Activated CD8-positive, alpha-beta memory T cell treated with anti-CD3 and anti-CD28 coated beads, Interleukin-2, amount 10 ng/mL, durations not matched to agents 7 days and 5 days (primary cell): ENCODE data around the gene NID1. TPM values are rescaled to one million over a fixed set of nuclear protein-coding genes. Genes with fewer than 3 reads are reported as not detected.

Experiments
- ATAC-seq: fragments of 150-1000 bp; cut with Tn5 transposase; one replicate; pipeline ENCODE4 v1.10.0; 2021; ENCODE audit warnings: moderate library complexity
- CTCF ChIA-PET: fragments of 350-600 bp; sonication (Branson Sonifier 250); formaldehyde crosslinking; loops from one replicate; lab custom pipeline; 2021; ENCODE audit warnings: antibody characterized with exemption; lab: Charles Lee
- DNase-seq: peaks from one replicate; pipeline ENCODE4 v3.0.0-alpha.2; 2020
- H3K27ac Mint-ChIP-seq: one replicate; pipeline ENCODE4 v1.8.0; 2021; ENCODE audit warnings: mild to moderate bottlenecking, mixed read lengths
- H3K27me3 Mint-ChIP-seq: one replicate; pipeline ENCODE4 v1.8.0; 2021; ENCODE audit warnings: mixed read lengths
- H3K36me3 Mint-ChIP-seq: one replicate; pipeline ENCODE4 v1.8.0; 2021; ENCODE audit warnings: mild to moderate bottlenecking, mixed read lengths
- H3K4me1 Mint-ChIP-seq: one replicate; pipeline ENCODE4 v1.8.0; 2021; ENCODE audit warnings: mixed read lengths
- H3K4me3 Mint-ChIP-seq: one replicate; pipeline ENCODE4 v1.8.0; 2021; ENCODE audit warnings: mild to moderate bottlenecking, moderate library complexity, mixed read lengths
- H3K9me3 Mint-ChIP-seq: one replicate; pipeline ENCODE4 v1.8.0; 2022; ENCODE audit warnings: low read depth, mixed read lengths
- total RNA-seq, 2 experiments: library from RNA; stranded (reverse); gene quantifications; one replicate each; pipeline ENCODE4 v1.2.3, GENCODE V29; 2021

The NID1 gene
- total RNA-seq, 2 experiments from 2014 or later = 0.38 to 0.52 TPM

GRCh38 chr1:236069796-236070195 lies 4.9 kb upstream of the NID1 start:
- DNase-seq (no peak), ATAC-seq (no peak)
- H3K36me3 Mint-ChIP-seq = peaks cover 6% of the 10 kb centered on the region
- no peak overlapping the region for H3K27ac Mint-ChIP-seq
- H3K27me3 Mint-ChIP-seq = peaks cover 31% of the 10 kb centered on the region
- H3K4me3 Mint-ChIP-seq = no peak overlapping the region
- CTCF ChIA-PET = interaction anchor here (0.6 kb wide), 1 partner anchor 477 kb away, joined by 3 read pairs; no protein-coding TSS in a partner anchor
- peaks cover 19% of the 10 kb centered on the region for H3K4me1 Mint-ChIP-seq
- peaks cover 6% of the 10 kb centered on the region for H3K9me3 Mint-ChIP-seq

GRCh38 chr1:236067854-236068454 lies 3.1 kb upstream of the NID1 start:
- ATAC-seq (no peak), DNase-seq (no peak)
- Mint-ChIP-seq H3K27me3 (peaks cover 37% of the 10 kb centered on the region), H3K4me3 (no peak overlapping the region), H3K36me3 (peaks cover 6% of the 10 kb centered on the region), H3K27ac (no peak overlapping the region), H3K4me1 (peaks cover 20% of the 10 kb centered on the region), H3K9me3 (peaks cover 6% of the 10 kb centered on the region)
- CTCF ChIA-PET = interaction anchor here (1.2 kb wide), 1 partner anchor 96 kb away, joined by 5 read pairs; no protein-coding TSS in a partner anchor

- DNase-seq = peak; percentile 80
- H3K9me3 Mint-ChIP-seq = peaks cover 6% of the 10 kb centered on the region
- H3K4me1 Mint-ChIP-seq = peaks cover 20% of the 10 kb centered on the region
- CTCF ChIA-PET = interaction anchor here (0.8 to 2.0 kb wide), 2 partner anchors 20 to 95 kb away, joined by 3 to 8 read pairs; no protein-coding TSS in a partner anchor
- no peak overlapping the region for H3K27ac Mint-ChIP-seq
- H3K27me3 Mint-ChIP-seq = peaks cover 40% of the 10 kb centered on the region
- peak; percentile 60 for ATAC-seq
- H3K4me3 Mint-ChIP-seq = no peak overlapping the region
- H3K36me3 Mint-ChIP-seq = peaks cover 6% of the 10 kb centered on the region
These were observed 2.0 kb upstream of the NID1 start for GRCh38 chr1:236066828-236067386.

- CTCF ChIA-PET = interaction anchor here (0.9 to 2.0 kb wide), 2 partner anchors 27 to 94 kb away, joined by 4 to 8 read pairs; no protein-coding TSS in a partner anchor
- Mint-ChIP-seq H3K27ac (no peak overlapping the region), H3K4me1 (peaks cover 20% of the 10 kb centered on the region), H3K36me3 (peaks cover 4% of the 10 kb centered on the region), H3K4me3 (peak overlapping the region; percentile 41), H3K27me3 (peaks cover 48% of the 10 kb centered on the region), H3K9me3 (peaks cover 4% of the 10 kb centered on the region)
- ATAC-seq (no peak), DNase-seq (no peak)
These were observed 1.2 kb upstream of the NID1 start for GRCh38 chr1:236066054-236066453.

GRCh38 chr1:236065509-236066005 lies 667 bp upstream of the NID1 start:
- ATAC-seq = no peak
- no peak for DNase-seq
- peaks cover 3% of the 10 kb centered on the region for H3K36me3 Mint-ChIP-seq
- peak overlapping the region; percentile 41 for H3K4me3 Mint-ChIP-seq
- peaks cover 52% of the 10 kb centered on the region for H3K27me3 Mint-ChIP-seq
- CTCF ChIA-PET = interaction anchor here (0.9 to 2.0 kb wide), 3 partner anchors 28 to 93 kb away, joined by 3 to 8 read pairs (median 4); no protein-coding TSS in a partner anchor
- peaks cover 20% of the 10 kb centered on the region for H3K4me1 Mint-ChIP-seq
- no peaks in the 10 kb centered on the region for H3K9me3 Mint-ChIP-seq
- no peak overlapping the region for H3K27ac Mint-ChIP-seq

GRCh38 chr1:236063919-236064673 lies 794 bp downstream of the NID1 start:
- Mint-ChIP-seq H3K4me1 (peaks cover 20% of the 10 kb centered on the region), H3K9me3 (no peaks in the 10 kb centered on the region), H3K4me3 (no peak overlapping the region), H3K36me3 (no peaks in the 10 kb centered on the region), H3K27ac (no peak overlapping the region), H3K27me3 (peaks cover 54% of the 10 kb centered on the region)
- CTCF ChIA-PET = interaction anchor here (1.7 to 1.9 kb wide), 2 partner anchors 68 to 92 kb away, joined by 3 to 5 read pairs; no protein-coding TSS in a partner anchor
- peak; percentile 46 for ATAC-seq
- peak; percentile 48 for DNase-seq

GRCh38 chr1:236063551-236063918 lies 1.4 kb downstream of the NID1 start:
- Mint-ChIP-seq H3K36me3 (no peaks in the 10 kb centered on the region), H3K27me3 (peaks cover 60% of the 10 kb centered on the region), H3K4me1 (peaks cover 22% of the 10 kb centered on the region), H3K27ac (no peak overlapping the region), H3K9me3 (no peaks in the 10 kb centered on the region), H3K4me3 (no peak overlapping the region)
- CTCF ChIA-PET = interaction anchor here (1.9 kb wide), 1 partner anchor 91 kb away, joined by 5 read pairs; no protein-coding TSS in a partner anchor
- DNase-seq (no peak), ATAC-seq (no peak)

- no peak overlapping the region for H3K27ac Mint-ChIP-seq
- CTCF ChIA-PET = no interaction called here
- DNase-seq (no peak), ATAC-seq (no peak)
- H3K27me3 Mint-ChIP-seq = peaks cover 49% of the 10 kb centered on the region
- peaks cover 8% of the 10 kb centered on the region for H3K4me1 Mint-ChIP-seq
- H3K36me3 Mint-ChIP-seq = no peaks in the 10 kb centered on the region
- H3K9me3 Mint-ChIP-seq = no peaks in the 10 kb centered on the region
- no peak overlapping the region for H3K4me3 Mint-ChIP-seq
These were observed 4.6 kb downstream of the NID1 start for GRCh38 chr1:236060286-236060685.

GRCh38 chr1:236059011-236059410 lies 5.9 kb downstream of the NID1 start:
- ATAC-seq = no peak
- H3K36me3 Mint-ChIP-seq = no peaks in the 10 kb centered on the region
- peaks cover 44% of the 10 kb centered on the region for H3K27me3 Mint-ChIP-seq
- H3K4me3 Mint-ChIP-seq = no peak overlapping the region
- no peaks in the 10 kb centered on the region for H3K9me3 Mint-ChIP-seq
- H3K4me1 Mint-ChIP-seq = peaks cover 7% of the 10 kb centered on the region
- no peak for DNase-seq
- H3K27ac Mint-ChIP-seq = no peak overlapping the region
- CTCF ChIA-PET = interaction anchor here (1.7 kb wide), 1 partner anchor 87 kb away, joined by 4 read pairs; no protein-coding TSS in a partner anchor

- peaks cover 3% of the 10 kb centered on the region for H3K36me3 Mint-ChIP-seq
- CTCF ChIA-PET = interaction anchor here (1.7 kb wide), 1 partner anchor 86 kb away, joined by 4 read pairs; no protein-coding TSS in a partner anchor
- peaks cover 40% of the 10 kb centered on the region for H3K27me3 Mint-ChIP-seq
- H3K27ac Mint-ChIP-seq = no peak overlapping the region
- DNase-seq (no peak), ATAC-seq (no peak)
- peaks cover 7% of the 10 kb centered on the region for H3K4me1 Mint-ChIP-seq
- no peaks in the 10 kb centered on the region for H3K9me3 Mint-ChIP-seq
- no peak overlapping the region for H3K4me3 Mint-ChIP-seq
These were observed 6.6 kb downstream of the NID1 start for GRCh38 chr1:236058141-236058934.

GRCh38 chr1:236057546-236057945 lies 7.3 kb downstream of the NID1 start:
- Mint-ChIP-seq H3K4me1 (peaks cover 7% of the 10 kb centered on the region), H3K27me3 (peaks cover 48% of the 10 kb centered on the region), H3K9me3 (no peaks in the 10 kb centered on the region), H3K27ac (no peak overlapping the region), H3K36me3 (peaks cover 5% of the 10 kb centered on the region), H3K4me3 (no peak overlapping the region)
- ATAC-seq = no peak
- CTCF ChIA-PET = interaction anchor here (1.7 kb wide), 1 partner anchor 86 kb away, joined by 4 read pairs; no protein-coding TSS in a partner anchor
- DNase-seq = no peak

- DNase-seq (no peak), ATAC-seq (no peak)
- Mint-ChIP-seq H3K4me3 (no peak overlapping the region), H3K4me1 (no peaks in the 10 kb centered on the region), H3K9me3 (no peaks in the 10 kb centered on the region), H3K27ac (no peak overlapping the region), H3K36me3 (peaks cover 5% of the 10 kb centered on the region), H3K27me3 (peaks cover 32% of the 10 kb centered on the region)
- CTCF ChIA-PET = interaction anchor here (1.2 kb wide), 1 partner anchor 81 kb away, joined by 4 read pairs; no protein-coding TSS in a partner anchor
These were observed 12.5 kb downstream of the NID1 start for GRCh38 chr1:236052232-236052993.
